DOHH2 (cell line): ENCODE data around the gene MTR.

Source experiments
- H3F3A ChIP-seq: fragments of 200-600 bp; sonication (generic), shearing (Covaris generic); 2 replicates; pipeline ENCODE4 v1.6.0; 2016; ENCODE audit warnings: antibody characterized with exemption, mild to moderate bottlenecking; ENCODE audit not compliant: control insufficient read depth, insufficient read depth
- H3K27ac ChIP-seq: fragments of 200-600 bp; sonication (generic); 2 replicates; pipeline ENCODE4 v1.5.1; 2014; ENCODE audit warnings: low read depth, mild to moderate bottlenecking, low read length, moderate library complexity
- H3K27me3 ChIP-seq: fragments of 200-600 bp; sonication (generic); 2 replicates; pipeline ENCODE4 v1.6.1; 2014; ENCODE audit warnings: mild to moderate bottlenecking, low read length, mixed read lengths; ENCODE audit not compliant: control insufficient read depth
- H3K36me3 ChIP-seq: fragments of 200-600 bp; sonication (generic); 2 replicates; pipeline ENCODE4 v1.6.1; 2014; ENCODE audit warnings: mild to moderate bottlenecking, low read length, moderate library complexity, mixed read lengths; ENCODE audit not compliant: control insufficient read depth
- H3K4me1 ChIP-seq: fragments of 200-600 bp; sonication (generic); 2 replicates; pipeline ENCODE4 v1.6.1; 2014; ENCODE audit warnings: mild to moderate bottlenecking, low read length, mixed read lengths; ENCODE audit not compliant: control insufficient read depth
- H3K4me2 ChIP-seq: fragments of 200-600 bp; sonication (generic); 2 replicates; pipeline ENCODE4 v1.6.0; 2014; ENCODE audit warnings: mild to moderate bottlenecking, low read length, moderate library complexity
- H3K4me3 ChIP-seq: fragments of 200-600 bp; sonication (generic); 2 replicates; pipeline ENCODE4 v1.5.1; 2014; ENCODE audit warnings: mild to moderate bottlenecking, low read length, mixed read lengths
- H3K79me2 ChIP-seq: fragments of 200-600 bp; sonication (generic); 2 replicates; pipeline ENCODE4 v1.6.1; 2014; ENCODE audit warnings: mild to moderate bottlenecking, low read length, mixed read lengths; ENCODE audit not compliant: control insufficient read depth
- H3K9me2 ChIP-seq: fragments of 200-600 bp; sonication (generic); replicated peaks from 2 replicates; pipeline ENCODE4 v1.6.1; 2014; ENCODE audit warnings: mild to moderate bottlenecking, low read length, mixed read lengths; ENCODE audit not compliant: control insufficient read depth
- H3K9me3 ChIP-seq: fragments of 200-600 bp; sonication (generic); 2 replicates; pipeline ENCODE4 v1.6.1; 2014; ENCODE audit warnings: antibody characterized with exemption, low read length, mixed read lengths; ENCODE audit not compliant: control insufficient read depth, insufficient read depth
- H4K20me1 ChIP-seq: fragments of 200-600 bp; sonication (generic); 2 replicates; pipeline ENCODE4 v1.6.0; 2014; ENCODE audit warnings: low read depth, mild to moderate bottlenecking, antibody characterized with exemption, low read length, moderate library complexity; ENCODE audit not compliant: control insufficient read depth, insufficient read depth
- EZH2phosphoT487 ChIP-seq: fragments of 200-600 bp; sonication (generic); IDR thresholded peaks from 2 replicates; pipeline ENCODE4 v1.6.1; 2017; ENCODE audit warnings: borderline replicate concordance, mild to moderate bottlenecking, antibody characterized with exemption, low read length, moderate library complexity, mixed read lengths
- TF ChIP-seq, protein P1 (sequence below): fragments of 200-600 bp; sonication (generic); IDR thresholded peaks from one replicate; pipeline ENCODE4 v1.5.1; 2014; ENCODE audit warnings: antibody characterized with exemption, mild to moderate bottlenecking, low read depth, low read length; ENCODE audit not compliant: poor library complexity, severe bottlenecking

The MTR gene

DNA sequence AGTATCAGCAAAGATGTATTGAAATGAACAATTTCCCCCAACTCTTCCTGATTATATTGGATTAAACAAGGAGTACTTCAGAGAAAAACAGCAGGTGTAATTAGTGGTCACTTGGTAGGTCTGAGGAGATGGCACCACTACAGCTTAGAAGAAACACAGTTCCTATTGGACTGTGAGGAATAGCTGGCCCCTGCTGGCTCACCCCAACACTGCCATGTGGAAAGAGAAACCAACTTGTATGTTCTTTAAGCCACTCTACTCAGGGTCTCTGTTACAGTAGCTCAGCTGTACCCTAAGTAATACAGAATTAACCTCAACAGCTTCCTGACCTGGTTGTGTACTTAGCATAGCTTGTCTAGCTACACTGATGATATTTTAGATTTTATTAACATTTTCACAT, 26.5 kb upstream of the MTR start:
- Histone ChIP-seq H3K79me2 (no peaks in the 10 kb centered on the region), H3K9me2 (no peaks in the 10 kb centered on the region), H3K27ac (no peak overlapping the region), H3K4me2 (no peak overlapping the region), H3F3A (no peaks in the 10 kb centered on the region), H4K20me1 (no peaks in the 10 kb centered on the region), H3K4me1 (no peaks in the 10 kb centered on the region), H3K27me3 (peaks cover 13% of the 10 kb centered on the region), H3K36me3 (no peaks in the 10 kb centered on the region), H3K4me3 (no peak overlapping the region), H3K9me3 (no peaks in the 10 kb centered on the region)
- TF ChIP-seq, protein P1, sequence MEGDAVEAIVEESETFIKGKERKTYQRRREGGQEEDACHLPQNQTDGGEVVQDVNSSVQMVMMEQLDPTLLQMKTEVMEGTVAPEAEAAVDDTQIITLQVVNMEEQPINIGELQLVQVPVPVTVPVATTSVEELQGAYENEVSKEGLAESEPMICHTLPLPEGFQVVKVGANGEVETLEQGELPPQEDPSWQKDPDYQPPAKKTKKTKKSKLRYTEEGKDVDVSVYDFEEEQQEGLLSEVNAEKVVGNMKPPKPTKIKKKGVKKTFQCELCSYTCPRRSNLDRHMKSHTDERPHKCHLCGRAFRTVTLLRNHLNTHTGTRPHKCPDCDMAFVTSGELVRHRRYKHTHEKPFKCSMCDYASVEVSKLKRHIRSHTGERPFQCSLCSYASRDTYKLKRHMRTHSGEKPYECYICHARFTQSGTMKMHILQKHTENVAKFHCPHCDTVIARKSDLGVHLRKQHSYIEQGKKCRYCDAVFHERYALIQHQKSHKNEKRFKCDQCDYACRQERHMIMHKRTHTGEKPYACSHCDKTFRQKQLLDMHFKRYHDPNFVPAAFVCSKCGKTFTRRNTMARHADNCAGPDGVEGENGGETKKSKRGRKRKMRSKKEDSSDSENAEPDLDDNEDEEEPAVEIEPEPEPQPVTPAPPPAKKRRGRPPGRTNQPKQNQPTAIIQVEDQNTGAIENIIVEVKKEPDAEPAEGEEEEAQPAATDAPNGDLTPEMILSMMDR: no peak
- TF ChIP-seq EZH2phosphoT487: no peak

DNA sequence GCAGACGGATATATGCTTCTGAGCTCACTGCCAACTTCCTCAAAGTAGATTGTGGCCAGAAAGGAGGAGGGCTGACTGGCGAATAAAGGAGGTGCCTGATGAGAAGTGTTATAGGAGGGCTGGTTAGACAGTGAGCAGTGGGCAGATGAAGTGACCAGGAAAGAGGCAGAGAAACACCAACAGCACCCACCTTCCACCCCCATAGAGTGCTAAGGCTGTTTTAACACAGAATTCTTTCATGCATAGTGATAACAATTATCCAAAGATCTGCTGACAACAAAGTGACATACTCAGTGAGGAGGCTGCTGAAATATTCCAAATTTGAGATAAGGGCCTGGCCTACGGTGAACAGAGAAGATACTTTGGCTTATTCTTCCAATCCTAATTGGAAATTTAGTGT, 21.2 kb upstream of the MTR start:
- Histone ChIP-seq H3K4me2 (no peak overlapping the region), H3K9me3 (no peaks in the 10 kb centered on the region), H3K79me2 (no peaks in the 10 kb centered on the region), H3F3A (no peaks in the 10 kb centered on the region), H4K20me1 (no peaks in the 10 kb centered on the region), H3K4me3 (no peak overlapping the region), H3K9me2 (no peaks in the 10 kb centered on the region), H3K36me3 (no peaks in the 10 kb centered on the region), H3K27me3 (peaks cover 5% of the 10 kb centered on the region; the same call in 1 of the 2 replicates), H3K4me1 (no peaks in the 10 kb centered on the region), H3K27ac (no peak overlapping the region)
- no peak for TF ChIP-seq EZH2phosphoT487
- TF ChIP-seq, protein P1: no peak

DNA sequence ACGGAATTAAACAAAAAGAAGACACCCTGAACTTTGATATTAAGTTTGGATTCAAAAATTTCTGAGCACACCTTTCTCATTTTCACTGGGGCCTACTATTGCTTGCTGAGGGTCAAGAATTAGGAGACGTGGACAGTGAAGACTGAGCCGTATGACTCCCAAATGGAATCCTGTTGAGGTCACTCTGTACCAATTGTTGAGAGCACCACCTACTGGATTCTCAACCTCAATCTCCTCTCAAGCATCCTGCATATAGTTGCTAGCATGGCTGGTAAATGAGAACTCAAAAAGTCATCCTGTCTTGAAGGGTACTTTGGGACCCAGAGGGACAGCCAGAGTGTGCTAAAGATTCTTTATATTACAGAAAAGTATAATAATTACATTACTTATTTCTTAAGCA, 20.2 kb upstream of the MTR start:
- Histone ChIP-seq H4K20me1 (no peaks in the 10 kb centered on the region), H3K4me1 (no peaks in the 10 kb centered on the region), H3F3A (no peaks in the 10 kb centered on the region), H3K9me3 (0 out of 2 replicates have a peak, but pooled peaks cover 3% of the 10 kb centered on the region), H3K4me2 (no peak overlapping the region), H3K4me3 (no peak overlapping the region), H3K36me3 (no peaks in the 10 kb centered on the region), H3K79me2 (no peaks in the 10 kb centered on the region), H3K9me2 (no peaks in the 10 kb centered on the region), H3K27me3 (0 out of 2 replicates have a peak, but pooled peaks cover 5% of the 10 kb centered on the region), H3K27ac (no peak overlapping the region)
- TF ChIP-seq, protein P1: peak; percentile 13
- TF ChIP-seq EZH2phosphoT487: no peak
